Endothelial cell of hepatic sinusoid (primary cell): ENCODE data around the gene DEFB131A.
"Not testable (repeated sequence)": the region's sequence is repeated elsewhere in the genome, so short reads cannot be mapped to it uniquely, and the experiment has no call there.

Source experiments
- in situ Hi-C: cut with HindIII; loops from 2 replicates; pipeline ENCODE4 v1.10.0; 2017; ENCODE audit warnings: low sequenced_read_pairs

The DEFB131A gene

GRCh38 chr4:9444114-9444513 lies at the start of gene DEFB131A:
Gene DEFB131A, plus strand, starts transcription at chr4:9444414. Its CDS starts 120 bp downstream, at chr4:9444534.
- in situ Hi-C loops, result not testable (repeated sequence)

- in situ Hi-C loops, result not testable (repeated sequence)
These were observed 38.4 kb upstream of the DEFB131A start for GRCh38 chr4:9405774-9406173.

- in situ Hi-C loops, result not testable (repeated sequence)
These were observed 37.7 kb upstream of the DEFB131A start for GRCh38 chr4:9406491-9406890.

GRCh38 chr4:9409793-9410192 lies 34.4 kb upstream of the DEFB131A start:
- in situ Hi-C loops, result no loop called here

- in situ Hi-C loops, result not testable (repeated sequence)
These were observed 22.2 kb upstream of the DEFB131A start for GRCh38 chr4:9421884-9422455.

GRCh38 chr4:9425916-9426315 lies 18.3 kb upstream of the DEFB131A start:
- in situ Hi-C loops, result not testable (repeated sequence)

GRCh38 chr4:9430061-9430460 lies 14.2 kb upstream of the DEFB131A start:
- in situ Hi-C loops, result not testable (repeated sequence)

- in situ Hi-C loops, result not testable (repeated sequence)
These were observed 10.9 kb upstream of the DEFB131A start for GRCh38 chr4:9433320-9433719.

- in situ Hi-C loops, result not testable (repeated sequence)
These were observed 7.5 kb upstream of the DEFB131A start for GRCh38 chr4:9436728-9437127.

GRCh38 chr4:9442355-9442754 lies 1.9 kb upstream of the DEFB131A start:
- in situ Hi-C loops, result not testable (repeated sequence)

- in situ Hi-C loops, result not testable (repeated sequence)
These were observed 467 bp downstream of the DEFB131A start for GRCh38 chr4:9444681-9445080.

GRCh38 chr4:9452251-9452650 lies 8.0 kb downstream of the DEFB131A start:
- in situ Hi-C loops, result not testable (repeated sequence)

- in situ Hi-C loops, result not testable (repeated sequence)
These were observed 10.1 kb downstream of the DEFB131A start for GRCh38 chr4:9454284-9454683.

- in situ Hi-C loops, result not testable (repeated sequence)
These were observed 10.8 kb downstream of the DEFB131A start for GRCh38 chr4:9455046-9455445.

- in situ Hi-C loops, result not testable (repeated sequence)
These were observed 35.3 kb downstream of the DEFB131A start for GRCh38 chr4:9479466-9479865.

GRCh38 chr4:9480066-9480465 lies 35.9 kb downstream of the DEFB131A start:
- in situ Hi-C loops, result not testable (repeated sequence)

- in situ Hi-C loops, result not testable (repeated sequence)
These were observed 38.7 kb downstream of the DEFB131A start for GRCh38 chr4:9482871-9483270.

- in situ Hi-C loops, result not testable (repeated sequence)
These were observed 39.5 kb downstream of the DEFB131A start for GRCh38 chr4:9483682-9484081.

GRCh38 chr4:9486880-9487279 lies 42.7 kb downstream of the DEFB131A start:
- in situ Hi-C loops, result not testable (repeated sequence)

GRCh38 chr4:9488796-9489195 lies 44.6 kb downstream of the DEFB131A start:
- in situ Hi-C loops, result not testable (repeated sequence)

- in situ Hi-C loops, result not testable (repeated sequence)
These were observed 46.3 kb downstream of the DEFB131A start for GRCh38 chr4:9490496-9490895.

GRCh38 chr4:9490986-9491385 lies 46.8 kb downstream of the DEFB131A start:
- in situ Hi-C loops, result not testable (repeated sequence)

GRCh38 chr4:9493589-9493988 lies 49.4 kb downstream of the DEFB131A start:
- in situ Hi-C loops, result not testable (repeated sequence)
